Astrocyte (in vitro differentiated cells and primary cell): Measurements from ENCODE around the gene HPSE.

Experiments
- EZH2 ChIP-seq: IDR thresholded peaks from 2 replicates; pipeline ENCODE4 v1.6.1; 2012; ENCODE audit warnings: mild to moderate bottlenecking, low read length, inconsistent platforms; ENCODE audit not compliant: insufficient read depth
- TF ChIP-seq, protein P1 (sequence below): IDR thresholded peaks from 2 replicates; pipeline ENCODE4 v1.5.1; 2011; ENCODE audit warnings: low read depth, mild to moderate bottlenecking, inconsistent platforms, low read length, moderate library complexity; ENCODE audit not compliant: insufficient read depth

DNA sequence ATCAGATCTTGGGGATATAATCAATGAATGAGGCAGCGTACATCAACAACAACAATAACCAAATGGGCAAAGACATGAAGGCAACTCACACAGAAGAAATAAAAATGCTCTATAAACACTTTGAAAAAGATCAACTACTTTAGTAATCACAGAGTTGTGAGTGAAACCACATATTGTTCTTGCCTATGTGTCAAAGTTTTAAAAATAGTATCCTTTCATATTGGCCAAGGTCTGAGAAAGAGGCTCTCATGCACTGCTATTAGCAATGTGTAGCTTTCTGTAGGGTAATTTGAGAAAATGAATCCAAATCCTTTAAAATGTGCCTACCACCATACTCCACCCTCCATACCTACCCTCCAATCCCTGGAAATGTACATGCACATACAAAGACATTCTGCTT lies 75.1 kb downstream of the HPSE start:
- TF ChIP-seq, protein P1, sequence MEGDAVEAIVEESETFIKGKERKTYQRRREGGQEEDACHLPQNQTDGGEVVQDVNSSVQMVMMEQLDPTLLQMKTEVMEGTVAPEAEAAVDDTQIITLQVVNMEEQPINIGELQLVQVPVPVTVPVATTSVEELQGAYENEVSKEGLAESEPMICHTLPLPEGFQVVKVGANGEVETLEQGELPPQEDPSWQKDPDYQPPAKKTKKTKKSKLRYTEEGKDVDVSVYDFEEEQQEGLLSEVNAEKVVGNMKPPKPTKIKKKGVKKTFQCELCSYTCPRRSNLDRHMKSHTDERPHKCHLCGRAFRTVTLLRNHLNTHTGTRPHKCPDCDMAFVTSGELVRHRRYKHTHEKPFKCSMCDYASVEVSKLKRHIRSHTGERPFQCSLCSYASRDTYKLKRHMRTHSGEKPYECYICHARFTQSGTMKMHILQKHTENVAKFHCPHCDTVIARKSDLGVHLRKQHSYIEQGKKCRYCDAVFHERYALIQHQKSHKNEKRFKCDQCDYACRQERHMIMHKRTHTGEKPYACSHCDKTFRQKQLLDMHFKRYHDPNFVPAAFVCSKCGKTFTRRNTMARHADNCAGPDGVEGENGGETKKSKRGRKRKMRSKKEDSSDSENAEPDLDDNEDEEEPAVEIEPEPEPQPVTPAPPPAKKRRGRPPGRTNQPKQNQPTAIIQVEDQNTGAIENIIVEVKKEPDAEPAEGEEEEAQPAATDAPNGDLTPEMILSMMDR = no peak
- TF ChIP-seq EZH2 = no peak
